Measurements from ENCODE around the gene PSPC1.

- TF ChIP-seq, protein P1, sequence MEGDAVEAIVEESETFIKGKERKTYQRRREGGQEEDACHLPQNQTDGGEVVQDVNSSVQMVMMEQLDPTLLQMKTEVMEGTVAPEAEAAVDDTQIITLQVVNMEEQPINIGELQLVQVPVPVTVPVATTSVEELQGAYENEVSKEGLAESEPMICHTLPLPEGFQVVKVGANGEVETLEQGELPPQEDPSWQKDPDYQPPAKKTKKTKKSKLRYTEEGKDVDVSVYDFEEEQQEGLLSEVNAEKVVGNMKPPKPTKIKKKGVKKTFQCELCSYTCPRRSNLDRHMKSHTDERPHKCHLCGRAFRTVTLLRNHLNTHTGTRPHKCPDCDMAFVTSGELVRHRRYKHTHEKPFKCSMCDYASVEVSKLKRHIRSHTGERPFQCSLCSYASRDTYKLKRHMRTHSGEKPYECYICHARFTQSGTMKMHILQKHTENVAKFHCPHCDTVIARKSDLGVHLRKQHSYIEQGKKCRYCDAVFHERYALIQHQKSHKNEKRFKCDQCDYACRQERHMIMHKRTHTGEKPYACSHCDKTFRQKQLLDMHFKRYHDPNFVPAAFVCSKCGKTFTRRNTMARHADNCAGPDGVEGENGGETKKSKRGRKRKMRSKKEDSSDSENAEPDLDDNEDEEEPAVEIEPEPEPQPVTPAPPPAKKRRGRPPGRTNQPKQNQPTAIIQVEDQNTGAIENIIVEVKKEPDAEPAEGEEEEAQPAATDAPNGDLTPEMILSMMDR (IDR thresholded peaks at IDR 0.05) = no peak
- no peak for TF ChIP-seq POLR2A (IDR thresholded peaks at IDR 0.05)
These were observed 124.7 kb downstream of the PSPC1 start for GRCh38 chr13:19657872-19658591.
